Trophoblast cell (in vitro differentiated cells and primary cell): ENCODE results near the gene GRAMD2B.
A peak's percentile ranks its signal among the peaks of the same experiment; 100 is the strongest.

Experiments
- DNase-seq, 2 donors: peaks; one replicate each; pipeline ENCODE4 v3.0.0-alpha.2; 2016
- H2AFZ ChIP-seq: 2 replicates; pipeline ENCODE4 v1.6.1; 2013; ENCODE audit warnings: low read length, moderate library complexity, mild to moderate bottlenecking; ENCODE audit not compliant: insufficient read depth, poor library complexity
- H2AK5ac ChIP-seq: 2 replicates; pipeline ENCODE4 v1.6.1; 2013; ENCODE audit warnings: mild to moderate bottlenecking, low read length
- H2BK120ac ChIP-seq: 2 replicates; pipeline ENCODE4 v1.6.1; 2013; ENCODE audit warnings: low read length, mild to moderate bottlenecking, moderate library complexity; ENCODE audit not compliant: insufficient read depth, poor library complexity
- H2BK12ac ChIP-seq: 2 replicates; pipeline ENCODE4 v1.6.1; 2013; ENCODE audit warnings: mild to moderate bottlenecking, low read length, moderate library complexity
- H2BK5ac ChIP-seq: 2 replicates; pipeline ENCODE4 v1.6.1; 2013; ENCODE audit warnings: low read length, low read depth, moderate library complexity, mild to moderate bottlenecking; ENCODE audit not compliant: poor library complexity
- H3K14ac ChIP-seq: 2 replicates; pipeline ENCODE4 v1.6.1; 2013; ENCODE audit warnings: mild to moderate bottlenecking, low read length
- H3K18ac ChIP-seq: 2 replicates; pipeline ENCODE4 v1.6.1; 2013; ENCODE audit warnings: mild to moderate bottlenecking, low read length
- H3K23ac ChIP-seq: 2 replicates; pipeline ENCODE4 v1.6.1; 2013; ENCODE audit warnings: low read length
- H3K27ac ChIP-seq: 2 replicates; pipeline ENCODE4 v1.5.1; 2013; ENCODE audit warnings: low read depth, mild to moderate bottlenecking, inconsistent platforms, low read length, moderate library complexity
- H3K27me3 ChIP-seq: 2 replicates; pipeline ENCODE4 v1.6.1; 2013; ENCODE audit warnings: inconsistent platforms, mild to moderate bottlenecking, low read length, moderate library complexity; ENCODE audit not compliant: insufficient read depth
- H3K36me3 ChIP-seq, 2 experiments: 1 replicate in 1 of 2; 2 replicates in 1 of 2; pipeline ENCODE4 v1.6.1; 2013; ENCODE audit warnings: low read length in 2 of 2, mild to moderate bottlenecking in 2 of 2, moderate library complexity in 1 of 2; ENCODE audit not compliant: insufficient read depth in 2 of 2, control insufficient read depth in 1 of 2
- H3K4ac ChIP-seq: 2 replicates; pipeline ENCODE4 v1.6.1; 2013; ENCODE audit warnings: low read depth, mild to moderate bottlenecking, low read length, moderate library complexity
- H3K4me1 ChIP-seq, 2 experiments: 1 replicate in 1 of 2; 2 replicates in 1 of 2; pipeline ENCODE4 v1.6.1; 2013; ENCODE audit warnings: low read length in 2 of 2, mild to moderate bottlenecking in 2 of 2, moderate library complexity in 1 of 2; ENCODE audit not compliant: insufficient read depth in 2 of 2, control insufficient read depth in 1 of 2
- H3K4me2 ChIP-seq: 2 replicates; pipeline ENCODE4 v1.6.1; 2013; ENCODE audit warnings: inconsistent platforms, mild to moderate bottlenecking, low read length, moderate library complexity
- H3K4me3 ChIP-seq: 2 replicates; pipeline ENCODE4 v1.5.1; 2013; ENCODE audit warnings: mild to moderate bottlenecking, low read depth, low read length, inconsistent platforms
- H3K79me1 ChIP-seq: one replicate; pipeline ENCODE4 v1.6.1; 2013; ENCODE audit warnings: low read length
- H3K79me2 ChIP-seq: 2 replicates; pipeline ENCODE4 v1.6.1; 2013; ENCODE audit warnings: low read length, mild to moderate bottlenecking; ENCODE audit not compliant: control insufficient read depth, insufficient read depth, poor library complexity
- H3K9ac ChIP-seq: 2 replicates; pipeline ENCODE4 v1.6.1; 2013; ENCODE audit warnings: mild to moderate bottlenecking, low read length
- H3K9me3 ChIP-seq: 2 replicates; pipeline ENCODE4 v1.6.1; 2013; ENCODE audit warnings: low read depth, mild to moderate bottlenecking, control low read depth, inconsistent platforms, low read length; ENCODE audit not compliant: insufficient read depth
- H4K12ac ChIP-seq: 2 replicates; pipeline ENCODE4 v1.6.1; 2013; ENCODE audit warnings: low read depth, mild to moderate bottlenecking, low read length, moderate library complexity
- H4K8ac ChIP-seq: 2 replicates; pipeline ENCODE4 v1.6.1; 2013; ENCODE audit warnings: low read depth, mild to moderate bottlenecking, low read length, moderate library complexity
- H4K91ac ChIP-seq: one replicate; pipeline ENCODE4 v1.6.1; 2013; ENCODE audit warnings: low read depth, mild to moderate bottlenecking, low read length, moderate library complexity
- WGBS: extraction: QIAGEN DNeasy Blood & Tissue Kit; methylation state at CpG from one replicate; pipeline ENCODE4 v1.1.7; 2013; ENCODE audit warnings: missing lambda C conversion rate; ENCODE audit not compliant: insufficient read length, insufficient coverage; ENCODE audit errors: extremely low coverage; 5-methylcytosine and 5-hydroxymethylcytosine counted together

Gene GRAMD2B

DNA sequence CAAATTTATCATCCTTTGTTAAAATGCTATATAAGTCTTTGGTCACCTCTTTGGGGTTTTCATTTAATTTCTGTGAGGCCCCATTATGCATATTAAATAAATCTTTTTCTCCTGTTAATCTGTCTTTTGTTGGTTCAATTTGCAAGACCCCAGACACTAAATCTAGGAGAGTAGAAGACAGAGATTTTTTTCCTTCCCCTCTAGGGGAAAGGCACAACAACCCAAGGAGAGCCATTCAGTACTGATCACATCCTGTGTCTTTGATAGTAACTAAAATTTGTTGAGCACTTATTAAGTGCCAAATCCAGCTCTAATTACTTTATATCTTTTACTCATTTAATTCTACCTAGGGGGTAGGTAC lies 97.4 kb downstream of the GRAMD2B start:
- H3K27me3 ChIP-seq = no peaks in the 10 kb centered on the region
- no peak overlapping the region for H4K8ac ChIP-seq
- no peak overlapping the region for H3K18ac ChIP-seq
- no peak overlapping the region for H4K12ac ChIP-seq
- H3K27ac ChIP-seq = peak overlapping the region; percentile 70
- no peaks in the 10 kb centered on the region for H3K9me3 ChIP-seq
- H3K36me3 ChIP-seq = no peaks in the 10 kb centered on the region
- DNase-seq = no peak
- H3K23ac ChIP-seq = no peak overlapping the region
- H2BK120ac ChIP-seq = no peak overlapping the region
- H3K14ac ChIP-seq = no peak overlapping the region
- H3K79me1 ChIP-seq = peaks cover 14% of the 10 kb centered on the region
- no peak overlapping the region for H2BK12ac ChIP-seq
- no peak overlapping the region for H3K4me3 ChIP-seq
- H3K4me2 ChIP-seq = no peak overlapping the region
- H3K79me2 ChIP-seq = no peaks in the 10 kb centered on the region
- H3K4me1 ChIP-seq = peaks cover 5 to 10% of the 10 kb centered on the region in 2 experiments
- H3K4ac ChIP-seq = no peak overlapping the region
- no peak overlapping the region for H3K9ac ChIP-seq
- no peak overlapping the region for H4K91ac ChIP-seq
- no peak overlapping the region for H2AFZ ChIP-seq
- H2BK5ac ChIP-seq = no peak overlapping the region
- H2AK5ac ChIP-seq = no peak overlapping the region

- Histone ChIP-seq H3K79me1 (peaks cover 14% of the 10 kb centered on the region), H3K36me3 (no peaks in the 10 kb centered on the region), H3K27ac (no peak overlapping the region), H3K4me3 (no peak overlapping the region), H3K4me2 (no peak overlapping the region), H4K12ac (no peak overlapping the region), H3K9me3 (no peaks in the 10 kb centered on the region), H4K8ac (no peak overlapping the region), H2BK12ac (no peak overlapping the region), H3K23ac (no peak overlapping the region), H3K14ac (no peak overlapping the region), H3K4me1 (peaks cover 5 to 10% of the 10 kb centered on the region in 2 experiments), H3K4ac (no peak overlapping the region), H3K18ac (no peak overlapping the region), H2AK5ac (no peak overlapping the region), H4K91ac (no peak overlapping the region), H3K9ac (no peak overlapping the region), H2BK5ac (no peak overlapping the region), H2BK120ac (no peak overlapping the region), H3K79me2 (no peaks in the 10 kb centered on the region), H2AFZ (no peak overlapping the region), H3K27me3 (no peaks in the 10 kb centered on the region)
- DNase-seq = no peak
Observed at GRCh38 chr5:126521130-126521529, 97.9 kb downstream of the GRAMD2B start.

GRCh38 chr5:126523818-126524510 lies 100.8 kb downstream of the GRAMD2B start:
- H2AFZ ChIP-seq = no peak overlapping the region
- no peaks in the 10 kb centered on the region for H3K27me3 ChIP-seq
- no peak overlapping the region for H2BK12ac ChIP-seq
- no peak overlapping the region for H3K9ac ChIP-seq
- H3K23ac ChIP-seq = no peak overlapping the region
- DNase-seq = no peak
- no peaks in the 10 kb centered on the region for H3K9me3 ChIP-seq
- H4K8ac ChIP-seq = no peak overlapping the region
- no peak overlapping the region for H3K4ac ChIP-seq
- H2BK5ac ChIP-seq = no peak overlapping the region
- no peak overlapping the region for H3K4me3 ChIP-seq
- no peak overlapping the region for H3K4me2 ChIP-seq
- H4K91ac ChIP-seq = no peak overlapping the region
- no CpG with 5 or more reads among the region's 8 CpGs for WGBS
- no peak overlapping the region for H2BK120ac ChIP-seq
- H3K79me1 ChIP-seq = peaks cover 6% of the 10 kb centered on the region
- H3K36me3 ChIP-seq = no peaks in the 10 kb centered on the region
- no peaks in the 10 kb centered on the region for H3K79me2 ChIP-seq
- no peak overlapping the region for H3K14ac ChIP-seq
- H3K27ac ChIP-seq = no peak overlapping the region
- H3K18ac ChIP-seq = no peak overlapping the region
- H2AK5ac ChIP-seq = no peak overlapping the region
- H4K12ac ChIP-seq = no peak overlapping the region
- peaks cover 0 to 6% of the 10 kb centered on the region in 2 experiments for H3K4me1 ChIP-seq

DNA sequence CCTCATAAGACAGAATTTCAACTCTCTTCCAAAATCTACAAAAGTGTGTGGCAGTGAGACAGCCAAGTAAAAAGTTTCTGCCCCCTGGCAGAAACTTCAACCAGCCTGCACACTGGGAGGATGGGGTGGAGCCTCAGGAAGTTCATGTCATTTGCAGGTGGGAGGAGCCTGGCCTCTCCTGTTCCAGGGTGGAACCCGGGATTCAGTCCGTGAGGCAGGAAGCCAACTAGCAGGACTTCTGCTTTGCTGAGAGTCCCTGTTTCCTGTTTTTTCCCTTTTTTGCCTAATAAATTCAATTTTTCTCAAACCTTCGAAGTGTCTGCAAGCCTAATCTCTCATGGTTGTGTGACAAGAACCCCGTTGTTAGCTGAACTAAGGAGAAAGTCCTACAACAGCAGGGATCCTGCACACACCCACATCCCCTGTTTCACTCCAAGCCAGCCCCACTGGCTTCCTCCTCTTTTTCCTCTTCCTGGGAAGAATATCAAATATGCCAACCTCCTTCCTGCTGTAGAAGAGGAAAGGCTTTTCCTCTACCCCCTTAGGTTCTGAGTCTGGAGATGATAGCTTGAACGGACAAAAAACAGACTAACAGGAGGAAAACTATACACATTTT lies 102.5 kb downstream of the GRAMD2B start:
- no peak overlapping the region for H2AK5ac ChIP-seq
- no peak overlapping the region for H2BK120ac ChIP-seq
- WGBS = no CpG with 5 or more reads among the region's 5 CpGs
- H3K27ac ChIP-seq = no peak overlapping the region
- no peak overlapping the region for H3K4me3 ChIP-seq
- H3K27me3 ChIP-seq = no peaks in the 10 kb centered on the region
- no peak overlapping the region for H2AFZ ChIP-seq
- H3K79me2 ChIP-seq = no peaks in the 10 kb centered on the region
- no peak overlapping the region for H2BK5ac ChIP-seq
- H2BK12ac ChIP-seq = no peak overlapping the region
- H3K9me3 ChIP-seq = no peaks in the 10 kb centered on the region
- no peaks in the 10 kb centered on the region for H3K36me3 ChIP-seq
- no peak overlapping the region for H4K8ac ChIP-seq
- peaks cover 0 to 3% of the 10 kb centered on the region in 2 experiments for H3K4me1 ChIP-seq
- H3K9ac ChIP-seq = no peak overlapping the region
- H3K4ac ChIP-seq = no peak overlapping the region
- no peak overlapping the region for H3K14ac ChIP-seq
- H3K4me2 ChIP-seq = no peak overlapping the region
- no peak for DNase-seq
- H4K12ac ChIP-seq = no peak overlapping the region
- H4K91ac ChIP-seq = no peak overlapping the region
- H3K23ac ChIP-seq = no peak overlapping the region
- H3K18ac ChIP-seq = no peak overlapping the region
- no peaks in the 10 kb centered on the region for H3K79me1 ChIP-seq
